Activated CD4-positive, alpha-beta T cell treated with anti-CD3 and anti-CD28 coated beads for 1 hour (primary cell): Measurements from ENCODE around the gene RXFP2.

Source experiments
- DNase-seq: peaks from one replicate; pipeline ENCODE4 v3.0.0-alpha.2; 2020

Gene RXFP2, protein sequence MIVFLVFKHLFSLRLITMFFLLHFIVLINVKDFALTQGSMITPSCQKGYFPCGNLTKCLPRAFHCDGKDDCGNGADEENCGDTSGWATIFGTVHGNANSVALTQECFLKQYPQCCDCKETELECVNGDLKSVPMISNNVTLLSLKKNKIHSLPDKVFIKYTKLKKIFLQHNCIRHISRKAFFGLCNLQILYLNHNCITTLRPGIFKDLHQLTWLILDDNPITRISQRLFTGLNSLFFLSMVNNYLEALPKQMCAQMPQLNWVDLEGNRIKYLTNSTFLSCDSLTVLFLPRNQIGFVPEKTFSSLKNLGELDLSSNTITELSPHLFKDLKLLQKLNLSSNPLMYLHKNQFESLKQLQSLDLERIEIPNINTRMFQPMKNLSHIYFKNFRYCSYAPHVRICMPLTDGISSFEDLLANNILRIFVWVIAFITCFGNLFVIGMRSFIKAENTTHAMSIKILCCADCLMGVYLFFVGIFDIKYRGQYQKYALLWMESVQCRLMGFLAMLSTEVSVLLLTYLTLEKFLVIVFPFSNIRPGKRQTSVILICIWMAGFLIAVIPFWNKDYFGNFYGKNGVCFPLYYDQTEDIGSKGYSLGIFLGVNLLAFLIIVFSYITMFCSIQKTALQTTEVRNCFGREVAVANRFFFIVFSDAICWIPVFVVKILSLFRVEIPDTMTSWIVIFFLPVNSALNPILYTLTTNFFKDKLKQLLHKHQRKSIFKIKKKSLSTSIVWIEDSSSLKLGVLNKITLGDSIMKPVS

DNA sequence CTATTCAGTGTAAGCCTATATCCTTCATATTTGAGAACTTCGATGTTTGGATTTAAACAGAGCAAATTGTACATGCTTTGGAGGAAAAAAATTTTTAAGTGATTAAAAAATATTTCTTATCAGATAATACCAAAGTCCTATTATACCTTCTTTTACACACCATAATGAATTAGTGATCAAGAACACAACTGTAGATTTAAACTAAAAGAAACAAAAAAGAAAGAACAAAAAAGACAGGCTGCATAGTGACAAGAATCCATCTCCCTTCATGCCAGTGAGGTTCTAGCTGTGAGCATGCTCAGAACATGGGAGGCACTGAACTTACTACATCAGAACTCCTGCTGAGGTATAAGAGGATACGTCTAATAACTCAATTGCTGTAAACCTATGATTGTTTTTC, at the start of gene RXFP2:
RXFP2 (plus strand) TSS at position 301 of the 400 bp plus-strand sequence; CDS start at position 388, 87 bp downstream.
- DNase-seq = no peak

DNA sequence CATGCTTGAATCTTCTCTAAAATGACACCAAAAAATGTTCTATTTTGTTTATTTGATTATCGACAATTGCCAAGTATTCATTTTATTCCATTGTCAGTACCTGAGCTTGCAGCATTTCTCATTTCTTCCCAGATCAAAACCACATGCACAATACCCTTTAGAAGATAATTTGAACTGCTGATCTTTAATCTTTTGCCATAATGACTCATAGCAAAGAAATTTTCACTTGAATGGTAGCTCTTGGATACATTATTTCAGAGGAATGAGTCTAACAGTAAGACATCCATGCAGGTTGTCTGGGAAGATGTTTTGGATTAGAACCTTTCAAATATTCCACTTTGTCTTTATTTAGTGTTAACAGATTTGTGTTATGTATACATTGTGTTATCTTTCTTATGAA, 42.0 kb upstream of the RXFP2 start:
- DNase-seq = no peak

DNA sequence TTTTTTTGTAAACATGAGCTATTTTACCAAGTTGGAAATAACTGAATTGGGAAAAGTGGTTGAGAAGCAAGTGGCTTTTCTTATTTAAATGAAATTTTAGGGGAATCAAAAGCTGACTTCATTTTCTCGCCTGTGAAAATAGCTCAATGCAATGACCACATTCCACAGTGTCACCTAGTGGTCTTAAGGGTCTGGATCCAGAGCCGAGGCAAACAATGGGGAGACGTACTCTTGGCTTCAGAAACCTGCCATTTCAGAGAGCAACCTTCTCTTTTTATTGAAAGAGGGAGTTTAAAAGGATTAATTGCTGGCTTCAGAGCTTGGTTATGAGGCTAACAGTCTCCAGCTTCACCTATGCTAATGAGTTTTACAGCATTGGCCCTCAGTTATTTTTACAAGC, 39.7 kb upstream of the RXFP2 start:
- DNase-seq = no peak

DNA sequence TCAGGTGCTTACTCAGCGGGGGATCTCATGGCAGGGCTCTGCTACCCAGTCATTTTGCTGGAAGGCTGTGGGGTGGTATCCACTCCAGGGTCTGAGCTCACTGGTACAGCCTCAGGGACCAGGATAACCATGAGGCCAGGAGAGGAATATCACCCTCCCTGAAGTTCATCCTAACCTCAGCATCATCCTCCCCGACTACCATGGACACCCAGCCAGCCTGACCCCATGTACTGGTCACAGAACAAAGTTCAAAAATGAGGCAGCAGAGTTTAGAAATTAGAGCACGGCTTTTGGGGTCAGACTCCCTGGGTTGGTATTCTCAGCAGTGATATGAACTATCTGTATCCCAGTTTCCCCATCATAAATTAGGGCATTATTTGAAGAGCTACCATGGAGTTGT, 35.5 kb upstream of the RXFP2 start:
- DNase-seq = no peak

DNA sequence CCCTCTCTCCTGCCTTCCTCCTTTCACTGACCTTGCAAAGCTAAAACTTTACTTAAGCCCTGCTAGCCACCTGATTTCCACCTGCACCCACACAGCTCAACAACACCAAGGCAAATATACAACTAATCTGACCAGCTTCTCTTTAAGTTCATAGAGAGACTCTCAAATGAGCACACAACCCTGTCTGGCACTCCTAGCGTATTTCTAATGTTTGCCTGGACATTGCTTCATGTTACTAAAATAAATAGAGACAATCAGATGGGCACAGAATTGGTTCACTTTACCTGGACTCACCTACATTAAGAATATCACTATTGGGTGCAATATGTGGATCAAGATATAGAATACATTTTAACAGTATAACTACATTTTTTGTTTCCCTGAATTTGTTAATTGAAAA, 33.2 kb upstream of the RXFP2 start:
- DNase-seq = no peak

DNA sequence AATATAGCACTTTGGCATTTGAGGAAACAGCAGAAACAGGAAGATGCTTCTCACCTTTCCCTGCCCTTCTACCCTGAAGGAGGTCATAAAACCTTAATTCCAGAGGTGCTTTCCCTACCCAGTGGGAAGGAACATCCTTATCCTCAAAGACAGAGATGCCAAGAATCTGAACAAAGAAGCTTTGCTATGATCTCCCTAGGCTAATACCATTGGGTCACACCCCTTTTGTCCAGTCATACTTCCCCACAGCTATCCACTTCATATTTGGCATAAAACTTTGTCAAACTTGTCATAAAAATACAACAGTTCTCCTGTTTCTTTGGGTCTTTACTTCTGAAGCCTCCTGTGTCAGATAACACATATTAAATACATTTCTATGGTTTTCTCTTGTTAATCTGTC, 21.7 kb upstream of the RXFP2 start:
- DNase-seq = no peak

DNA sequence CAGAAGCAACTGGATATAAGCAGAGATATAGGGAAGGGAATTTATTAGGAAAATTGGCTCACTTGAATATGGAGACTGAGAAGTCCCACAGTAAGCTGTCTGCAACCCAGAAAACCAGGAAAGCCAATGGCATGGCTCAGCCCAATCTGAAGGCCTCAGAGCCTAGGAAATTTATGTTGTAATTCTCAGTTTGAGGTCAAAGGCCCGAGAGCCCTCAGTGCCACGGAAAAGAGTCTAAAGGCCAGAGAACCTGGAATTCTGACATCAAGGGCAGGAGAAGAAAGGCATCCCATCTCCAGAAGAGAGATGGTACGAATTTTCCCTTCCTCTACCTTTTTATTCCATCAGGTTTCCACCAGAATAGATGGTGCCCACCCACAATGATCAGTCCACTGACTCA, 20.1 kb upstream of the RXFP2 start:
- DNase-seq = no peak

DNA sequence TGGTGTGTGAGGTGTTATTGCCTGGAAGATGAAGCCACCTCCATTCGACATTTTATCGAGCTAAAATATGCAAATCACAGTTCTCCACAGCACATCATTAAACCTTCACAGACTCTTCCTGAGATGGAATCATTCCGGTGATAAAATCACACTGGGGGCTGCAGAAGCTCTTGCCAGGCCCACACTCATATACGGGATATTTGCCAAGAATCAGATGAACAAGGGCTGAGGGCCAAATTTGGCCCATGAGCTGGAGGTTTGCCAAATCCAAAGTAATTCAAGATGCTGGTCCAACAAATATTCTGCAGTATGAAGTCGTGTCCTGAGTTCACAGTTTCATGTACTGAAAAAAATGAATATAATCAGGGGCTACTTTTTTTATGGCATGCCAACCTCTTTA, 16.7 kb upstream of the RXFP2 start:
- DNase-seq = no peak

DNA sequence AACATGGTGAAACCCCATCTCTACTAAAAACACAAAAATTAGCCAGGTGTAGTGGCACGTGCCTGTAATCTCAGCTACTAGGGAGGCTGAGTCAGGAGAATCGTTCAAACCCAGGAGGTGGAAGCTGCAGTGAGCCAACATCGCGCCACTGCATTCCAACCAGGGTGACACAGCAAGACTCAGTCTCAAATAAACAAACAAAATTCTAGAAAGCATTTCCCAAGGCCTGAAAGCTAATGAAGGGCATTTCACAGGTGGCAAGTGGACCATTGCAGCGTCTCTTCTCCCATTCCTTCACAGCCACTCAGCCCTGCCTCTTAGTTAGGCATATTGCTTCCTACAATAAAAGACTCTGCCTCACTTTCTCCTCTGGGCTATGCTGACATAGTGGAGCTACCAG, 13.5 kb upstream of the RXFP2 start:
- no peak for DNase-seq

DNA sequence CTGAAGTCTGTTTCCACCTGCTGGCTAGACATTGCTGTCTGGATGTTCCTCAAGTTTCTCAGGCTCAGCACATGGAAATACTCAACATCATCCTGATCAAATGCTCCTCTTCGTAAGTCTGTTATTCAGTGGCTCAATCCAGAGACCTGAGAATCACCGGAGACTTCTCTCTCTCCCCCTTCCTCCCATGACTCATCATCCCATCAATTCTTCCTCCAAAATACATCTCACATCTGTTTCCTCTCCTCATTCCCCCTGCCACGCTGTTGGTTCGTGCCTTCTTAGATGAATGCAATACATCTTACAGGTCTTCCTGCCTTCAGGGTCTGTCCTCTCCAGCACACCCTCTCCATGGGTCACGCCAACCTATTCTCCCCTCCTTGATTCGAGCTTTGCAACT, 7.4 kb upstream of the RXFP2 start:
- DNase-seq = no peak

DNA sequence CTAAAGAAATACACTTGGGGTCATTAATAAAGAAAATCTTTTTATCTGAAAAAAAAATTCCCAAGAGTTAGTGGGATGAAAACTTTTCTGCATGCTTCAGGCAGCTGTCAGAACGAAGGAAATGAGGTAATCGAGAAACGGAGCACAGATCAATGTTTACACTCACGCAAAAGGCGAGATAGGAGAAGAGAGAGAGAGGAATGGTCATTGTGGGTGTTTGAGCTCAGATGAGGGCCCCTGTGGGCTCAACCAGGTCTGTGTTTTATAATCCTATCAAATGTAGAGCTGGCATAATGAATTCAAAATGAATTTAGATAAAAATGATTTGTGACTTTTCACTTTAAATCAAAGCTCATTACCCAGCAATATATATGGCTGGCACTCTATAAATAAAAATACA, 6.3 kb upstream of the RXFP2 start:
- DNase-seq = no peak

DNA sequence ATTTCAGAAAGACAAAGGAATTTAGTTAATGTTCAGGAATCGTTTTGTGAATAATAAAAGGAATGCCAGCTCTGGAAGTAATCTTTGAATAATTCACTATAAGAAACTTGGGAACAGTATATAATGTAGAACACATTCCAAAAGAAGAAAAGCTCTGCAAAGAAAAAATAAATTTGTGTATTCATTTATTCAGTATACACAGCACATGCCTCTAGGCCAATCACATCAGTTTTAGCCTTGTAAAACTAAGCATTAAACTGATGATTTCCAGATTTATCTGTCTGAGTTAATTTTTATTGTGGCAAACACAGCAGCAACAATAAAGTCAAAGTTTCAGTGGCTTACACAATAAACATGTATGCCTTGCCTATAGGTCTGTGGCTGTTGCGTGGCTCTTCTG, 5.7 kb upstream of the RXFP2 start:
- DNase-seq = no peak

DNA sequence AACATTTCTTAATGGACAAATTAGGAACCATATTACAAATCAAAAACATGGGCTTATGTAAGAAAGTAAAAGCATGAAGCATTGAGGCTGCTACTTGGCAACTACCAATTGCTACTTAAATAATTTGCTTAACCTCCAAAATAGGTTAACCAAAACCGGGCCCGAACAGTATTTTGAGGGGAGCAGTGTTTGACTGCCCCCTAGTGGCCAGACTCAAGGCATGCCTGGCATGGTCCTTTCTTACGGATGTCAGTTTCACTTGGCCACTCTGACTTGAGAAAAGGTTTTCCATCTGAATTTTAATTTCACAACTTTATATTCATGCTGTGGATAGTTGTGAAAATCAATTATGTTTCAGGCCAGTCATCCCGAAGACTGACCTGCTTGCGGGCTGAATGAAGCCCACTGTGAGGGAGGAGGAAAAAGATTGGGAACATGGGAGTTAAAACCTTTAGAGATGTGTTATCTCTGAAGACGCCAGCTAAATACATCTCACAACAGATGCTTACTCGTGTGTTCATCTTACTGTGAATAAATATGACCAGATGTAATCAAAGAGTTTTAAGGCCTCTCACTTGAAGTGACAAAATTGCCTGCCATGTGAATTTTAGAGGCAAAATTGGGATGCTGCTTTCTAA, 2.9 kb downstream of the RXFP2 start:
- peak; percentile 28 for DNase-seq

DNA sequence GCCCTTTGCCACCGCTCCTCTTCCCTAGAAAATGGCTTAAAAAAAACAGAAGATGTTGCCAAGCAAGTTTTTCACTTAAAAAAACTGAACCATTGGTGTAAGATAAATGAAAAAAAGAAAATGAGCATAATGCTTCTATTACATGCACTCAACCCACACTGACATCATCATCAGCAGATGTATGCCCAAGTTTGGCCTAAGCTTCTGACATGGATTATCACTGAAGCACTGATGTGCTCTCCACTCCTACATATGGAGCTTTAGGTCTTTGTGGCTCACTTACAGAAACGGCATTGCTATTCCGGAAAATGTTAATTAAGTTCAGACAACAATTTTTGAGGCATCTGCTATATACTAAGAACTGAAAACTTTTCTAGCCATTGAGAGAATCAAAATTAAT, 8.0 kb downstream of the RXFP2 start:
- no peak for DNase-seq

DNA sequence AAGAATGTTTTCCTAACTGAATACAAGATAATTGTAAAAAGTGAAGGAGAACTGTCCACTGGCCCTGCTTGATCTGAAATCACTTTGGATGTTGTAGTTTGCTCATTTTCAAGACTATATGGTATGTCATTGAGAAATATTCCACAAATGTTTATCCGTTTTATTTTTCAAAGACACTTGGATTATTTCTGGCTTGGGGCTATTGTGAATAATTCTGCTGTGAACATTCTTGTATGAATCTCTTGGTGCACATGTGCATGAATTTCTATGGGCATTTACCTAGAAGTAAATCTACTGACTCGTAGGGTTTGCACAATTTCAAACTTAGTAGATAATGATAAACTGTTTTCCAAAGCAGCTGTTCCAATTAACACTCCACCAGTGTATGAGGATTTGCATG, 8.6 kb downstream of the RXFP2 start:
- DNase-seq = no peak

DNA sequence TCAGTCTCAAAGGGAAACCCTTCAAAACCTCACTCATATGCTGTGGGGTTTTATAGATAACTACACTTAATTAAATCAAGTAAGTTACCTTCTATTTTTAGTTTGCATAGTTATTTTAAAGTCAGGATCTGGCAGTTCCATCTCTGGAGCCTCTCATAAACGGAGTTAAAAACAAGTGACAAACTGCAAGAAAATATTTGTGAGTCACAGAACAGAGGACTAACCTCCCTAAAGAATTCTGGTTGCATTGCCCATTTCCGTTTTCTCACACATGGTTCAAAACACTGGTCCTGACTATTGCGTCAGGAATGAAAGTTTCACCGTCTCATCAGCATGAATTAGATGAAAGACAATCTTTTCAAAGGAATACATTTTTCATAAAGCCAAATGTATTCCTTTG, 10.6 kb downstream of the RXFP2 start:
- DNase-seq = no peak

DNA sequence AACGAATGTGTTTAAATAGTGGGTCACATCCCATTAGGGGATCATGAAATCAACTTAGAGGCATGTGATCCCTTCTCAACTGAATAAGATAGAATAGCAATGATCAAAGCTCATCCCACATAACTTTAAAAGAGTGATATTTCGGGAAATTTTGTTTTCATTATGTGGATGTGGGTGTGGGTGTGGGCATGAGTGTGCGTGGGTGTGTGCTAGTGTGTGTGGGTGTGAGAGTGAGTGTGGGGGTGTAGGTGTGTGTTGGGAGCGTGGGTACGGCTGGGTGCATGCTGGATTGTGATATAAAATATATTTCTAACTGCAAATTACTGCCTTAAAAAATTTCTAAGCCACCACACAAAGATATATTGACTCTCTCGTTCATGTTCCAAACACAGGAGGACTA, 15.9 kb downstream of the RXFP2 start:
- no peak for DNase-seq

DNA sequence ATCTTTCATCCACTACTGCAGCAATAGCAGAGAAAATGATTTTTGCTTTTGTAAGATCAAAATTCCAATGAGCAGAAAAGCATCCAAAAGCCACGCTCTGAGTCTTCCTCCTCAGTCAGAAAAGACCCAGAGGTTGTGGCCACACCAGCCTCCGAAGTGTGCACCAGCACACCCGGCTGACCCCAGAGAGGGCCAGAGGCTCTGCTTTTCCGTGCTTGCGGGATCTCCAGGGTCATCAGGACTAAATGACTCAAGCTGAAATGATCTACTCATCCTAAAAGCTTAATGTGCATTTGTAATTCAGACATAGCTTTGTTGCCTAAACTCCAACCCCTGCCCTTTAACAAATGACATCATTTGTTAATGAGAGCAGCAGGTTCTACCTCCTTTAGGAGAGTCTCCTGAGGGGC, 16.5 kb downstream of the RXFP2 start:
- DNase-seq = no peak

DNA sequence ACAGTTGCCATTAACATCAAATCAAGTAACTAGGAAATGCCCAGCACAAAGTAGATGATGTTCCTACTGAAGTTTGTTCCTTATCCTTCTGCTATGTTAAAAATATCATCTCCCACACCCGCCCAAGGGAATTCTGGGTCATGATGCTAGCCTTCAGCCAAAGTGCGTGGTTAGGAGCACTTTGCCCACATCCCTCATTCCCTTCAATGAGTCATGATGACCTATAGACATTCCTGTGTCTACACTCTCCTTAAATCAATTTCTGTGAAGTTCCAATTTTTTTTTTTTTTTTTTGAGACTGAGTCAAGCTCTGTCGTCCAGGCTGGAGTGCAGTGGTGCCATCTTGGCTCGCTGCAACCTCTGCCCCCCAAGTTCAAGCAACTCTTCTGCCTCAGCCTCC, 17.0 kb downstream of the RXFP2 start:
- no peak for DNase-seq

DNA sequence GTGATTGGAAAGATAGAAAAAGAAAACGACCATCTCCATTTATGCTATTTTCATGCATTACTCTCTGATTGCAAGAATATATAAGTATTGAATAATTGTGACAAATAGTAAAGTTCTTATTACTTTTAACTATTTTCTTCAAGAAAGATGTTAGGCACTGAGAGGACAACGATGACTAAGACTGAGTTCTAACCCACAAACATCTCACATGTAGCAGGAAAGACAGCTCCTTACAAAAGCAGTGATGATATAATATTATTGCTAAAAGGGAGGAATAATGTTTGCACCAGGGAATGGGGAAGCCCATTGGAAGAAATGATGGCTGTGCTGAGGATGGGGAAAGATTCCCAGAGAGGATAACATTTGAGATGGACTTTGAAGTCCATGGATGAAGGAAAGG, 22.6 kb downstream of the RXFP2 start:
- no peak for DNase-seq

DNA sequence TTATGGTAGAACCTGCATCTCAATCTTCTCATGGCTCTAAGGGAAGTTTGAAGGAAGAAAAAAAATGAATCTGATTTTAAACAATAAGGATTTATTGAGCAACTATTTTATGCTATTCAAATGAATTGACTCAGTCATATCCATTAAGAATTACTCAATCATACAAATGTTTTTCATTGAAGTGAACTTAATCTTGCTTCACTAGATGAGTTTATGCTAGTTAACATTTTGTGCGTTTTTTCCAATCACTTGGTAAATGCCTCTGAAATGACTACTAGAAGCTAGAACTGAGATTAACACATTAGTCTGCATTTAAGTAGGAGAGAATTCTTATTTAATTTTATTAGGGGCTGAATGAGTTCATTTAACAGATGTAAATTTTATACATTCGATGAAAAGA, 25.2 kb downstream of the RXFP2 start:
- no peak for DNase-seq

DNA sequence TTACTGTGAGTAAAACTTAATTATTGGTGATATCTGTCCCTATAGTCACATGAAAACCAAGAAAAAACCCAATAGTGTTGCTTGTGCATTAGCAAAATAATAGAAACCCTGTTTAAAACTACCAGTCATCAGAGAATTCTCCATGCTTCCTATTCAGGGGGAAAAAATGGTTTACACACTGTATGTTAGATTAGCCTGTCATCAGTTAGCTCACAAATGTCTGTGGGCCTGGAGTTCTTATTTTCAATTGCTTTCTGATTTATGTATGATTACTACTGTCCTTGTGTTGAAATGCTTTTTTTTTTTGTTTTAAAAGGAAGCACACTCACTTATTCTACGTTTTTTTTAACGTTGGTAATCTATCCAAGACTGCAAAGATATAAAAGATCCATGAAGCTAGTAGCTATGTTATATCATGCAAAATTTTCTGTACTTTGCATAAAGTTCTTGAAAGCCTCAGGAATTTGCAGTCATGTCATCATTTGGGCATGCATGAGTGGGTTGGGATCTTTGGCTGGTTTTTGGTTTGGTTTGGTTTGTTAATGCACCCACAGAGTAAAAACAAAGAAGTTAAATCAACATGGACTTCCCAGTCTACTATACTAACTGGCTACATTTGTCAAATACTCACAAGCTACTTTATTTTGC, 25.9 kb downstream of the RXFP2 start:
- no peak for DNase-seq

DNA sequence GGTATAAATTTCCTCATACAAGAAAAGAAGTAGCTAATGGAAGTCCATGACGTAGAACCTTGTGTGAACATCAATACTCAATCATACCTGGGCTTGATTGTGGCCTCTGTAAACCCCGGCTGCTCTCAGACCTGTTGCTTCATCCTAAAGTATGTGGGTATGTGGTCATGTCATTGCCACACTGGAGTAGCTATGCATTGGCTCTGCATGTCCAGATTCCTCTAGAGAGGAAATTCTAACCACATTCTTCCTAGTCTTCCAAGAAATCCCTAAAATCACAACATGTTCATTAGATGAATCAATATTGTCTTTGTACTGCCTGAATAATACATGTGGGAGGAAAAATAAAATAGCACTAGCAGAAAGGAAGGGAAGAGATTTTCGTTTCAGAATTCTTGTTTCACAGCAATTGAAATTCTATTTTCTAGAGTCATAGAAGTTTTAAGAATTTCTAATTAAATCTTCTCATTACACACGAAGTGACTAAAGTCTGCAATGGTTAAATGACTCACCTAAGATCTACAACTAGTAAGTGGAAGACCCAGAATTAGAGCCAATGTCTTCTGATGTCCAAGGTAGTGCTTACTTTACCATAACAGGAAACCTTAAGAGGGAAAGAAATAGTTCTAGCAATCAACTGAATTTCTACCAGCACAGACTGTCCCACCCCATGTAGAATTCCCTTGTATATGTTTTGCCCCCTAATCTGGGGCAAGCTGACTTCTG, 28.0 kb downstream of the RXFP2 start:
- DNase-seq = no peak
